HCT116 (cell line): Measurements from ENCODE around the gene CALN1. TPM values are rescaled to one million over a fixed set of nuclear protein-coding genes. Genes with fewer than 3 reads are reported as not detected.

Experiments
- ATAC-seq: fragments of 200-7000 bp; cut with Tn5 transposase; 2 replicates; pipeline ENCODE4 v1.9.1; 2020; ENCODE audit warnings: mild to moderate bottlenecking, moderate library complexity
- BruUV-seq: library from RNA; stranded (reverse); fragments of 400-500 nt; replicated peaks from 2 replicates; lab custom pipeline; 2021; lab: Mats Ljungman, UMichigan
- CTCF ChIA-PET: fragments of 300-600 bp; sonication (Branson Sonifier 250); formaldehyde crosslinking; loops from one replicate; lab custom pipeline; 2021; ENCODE audit warnings: antibody characterized with exemption; lab: Charles Lee
- POLR2A ChIA-PET: fragments of 300-600, 350-600 bp; sonication (Branson Sonifier 250); formaldehyde crosslinking; loops from one replicate; lab custom pipeline; 2021; ENCODE audit warnings: antibody characterized with exemption; lab: Charles Lee
- RAD21 ChIA-PET, 2 experiments: fragments of 300-600 bp; sonication (Branson Sonifier 250); formaldehyde crosslinking; loops; one replicate each; lab custom pipeline; 2023; ENCODE audit warnings: low total read pairs in 2 of 2; ENCODE audit not compliant: uncharacterized antibody in 2 of 2, unreplicated experiment in 2 of 2, low non-redundant PET in 1 of 2; lab: Charles Lee
- DNase-seq: peaks from one replicate; pipeline ENCODE4 v3.0.0-alpha.2; 2010; ENCODE audit warnings: low read depth, low spot score
- H2AFZ ChIP-seq: fragments of 200-600 bp; shearing (Covaris generic), sonication (generic); 2 replicates; pipeline ENCODE4 v1.6.1; 2017; ENCODE audit warnings: low read depth, mixed run types, mixed read lengths, antibody characterized with exemption, low read length; ENCODE audit not compliant: poor library complexity, severe bottlenecking
- H3K27ac ChIP-seq: 2 replicates; pipeline ENCODE4 v1.5.1; 2012; ENCODE audit warnings: low read depth, low read length
- H3K27me3 ChIP-seq: fragments of 200-600 bp; sonication (generic); 2 replicates; pipeline ENCODE4 v1.6.1; 2016; ENCODE audit warnings: mixed run types, low read length, mixed read lengths; ENCODE audit not compliant: insufficient read depth
- H3K36me3 ChIP-seq, 2 experiments: fragments of 200-500 bp in 1 of 2; fragments of 200-600 bp in 1 of 2; sonication (Bioruptor generic) in 1 of 2; sonication (generic) in 1 of 2; 2 replicates each; pipeline versions ENCODE4 v1.5.1 to v1.6.1; 2014 to 2016; ENCODE audit warnings: low read length in 2 of 2, inconsistent platforms in 1 of 2, mixed read lengths in 1 of 2, mixed run types in 1 of 2; ENCODE audit not compliant: insufficient read depth in 2 of 2, control insufficient read depth in 1 of 2
- H3K4me1 ChIP-seq, 2 experiments: fragments of 200-600 bp in 1 of 2; sonication (generic) in 1 of 2; 2 replicates each; pipeline versions ENCODE4 v1.5.1 to v1.6.1; 2012 to 2017; ENCODE audit warnings: low read length in 2 of 2, inconsistent platforms in 1 of 2, mild to moderate bottlenecking in 1 of 2, mixed read lengths in 1 of 2, mixed run types in 1 of 2, moderate library complexity in 1 of 2; ENCODE audit not compliant: insufficient read depth in 2 of 2, control insufficient read depth in 1 of 2
- H3K4me2 ChIP-seq: fragments of 200-600 bp; sonication (generic); 2 replicates; pipeline ENCODE4 v1.6.1; 2017; ENCODE audit warnings: mixed run types, low read length, mixed read lengths
- H3K4me3 ChIP-seq, 2 experiments: fragments of 200-600 bp in 1 of 2; sonication (generic) in 1 of 2; replicated peaks in 1 of 2; 2 replicates each; pipeline ENCODE4 v1.5.1; 2011 to 2016; ENCODE audit warnings: low read length in 2 of 2, control low read depth in 1 of 2, low read depth in 1 of 2, mild to moderate bottlenecking in 1 of 2, mixed read lengths in 1 of 2, mixed run types in 1 of 2
- H3K79me2 ChIP-seq: fragments of 200-600 bp; sonication (generic); 2 replicates; pipeline ENCODE4 v1.6.1; 2017; ENCODE audit warnings: mild to moderate bottlenecking, mixed run types, low read length, moderate library complexity, mixed read lengths; ENCODE audit not compliant: insufficient read depth
- H3K9ac ChIP-seq: fragments of 200-600 bp; sonication (generic); 2 replicates; pipeline ENCODE4 v1.6.1; 2016; ENCODE audit warnings: low read length, mixed read lengths
- H3K9me2 ChIP-seq: fragments of 200-600 bp; sonication (generic), shearing (Covaris generic); 2 replicates; pipeline ENCODE4 v1.6.1; 2017; ENCODE audit warnings: mixed run types, mild to moderate bottlenecking, moderate library complexity; ENCODE audit not compliant: insufficient read depth
- H3K9me3 ChIP-seq, 2 experiments: fragments of 200-500 bp in 1 of 2; fragments of 200-600 bp in 1 of 2; sonication (Bioruptor generic) in 1 of 2; sonication (generic) in 1 of 2; 2 replicates each; pipeline ENCODE4 v1.6.1; 2014 to 2017; ENCODE audit warnings: low read length in 2 of 2, mixed read lengths in 2 of 2, inconsistent platforms in 1 of 2, low read depth in 1 of 2, mild to moderate bottlenecking in 1 of 2, mixed run types in 1 of 2, moderate library complexity in 1 of 2; ENCODE audit not compliant: control insufficient read depth in 1 of 2, insufficient read depth in 1 of 2
- H4K20me1 ChIP-seq: fragments of 200-600 bp; sonication (generic), shearing (Covaris generic); 2 replicates; pipeline ENCODE4 v1.6.1; 2017; ENCODE audit warnings: mixed run types, mild to moderate bottlenecking, moderate library complexity; ENCODE audit not compliant: insufficient read depth
- ATF3 ChIP-seq: IDR thresholded peaks from 2 replicates; pipeline ENCODE4 v1.6.1; 2012
- CTCF ChIP-seq, 3 experiments: fragments of 200-600 bp in 1 of 3; sonication (generic) in 1 of 3; IDR thresholded peaks in 2 of 3; conservative IDR thresholded peaks in 1 of 3; 2 replicates each; pipeline ENCODE4 v1.5.1; 2012 to 2017; ENCODE audit warnings: low read depth in 2 of 3, low read length in 2 of 3, antibody characterized with exemption in 1 of 3, borderline replicate concordance in 1 of 3, control low read depth in 1 of 3, mild to moderate bottlenecking in 1 of 3, mixed read lengths in 1 of 3, mixed run types in 1 of 3, moderate library complexity in 1 of 3; ENCODE audit not compliant: insufficient read depth in 1 of 3
- EGR1 ChIP-seq: IDR thresholded peaks from 2 replicates; pipeline ENCODE4 v1.6.1; 2012; ENCODE audit warnings: low read depth
- RAD21 ChIP-seq: IDR thresholded peaks from 2 replicates; pipeline ENCODE4 v1.6.1; 2012; ENCODE audit warnings: low read depth, mild to moderate bottlenecking
- TCF7L2 ChIP-seq: IDR thresholded peaks from 2 replicates; pipeline ENCODE4 v1.7.0; 2011; ENCODE audit warnings: borderline replicate concordance, inconsistent platforms; ENCODE audit not compliant: insufficient read depth, insufficient read length; ENCODE audit errors: extremely low read depth
- YY1 ChIP-seq: IDR thresholded peaks from 2 replicates; pipeline ENCODE4 v1.6.1; 2011; ENCODE audit warnings: low read length, low read depth, moderate library complexity, mild to moderate bottlenecking; ENCODE audit not compliant: insufficient replicate concordance; ENCODE audit errors: extremely low read depth
- ZFX ChIP-seq: fragments of 450-650 bp; IDR thresholded peaks from 2 replicates; pipeline ENCODE4 v1.6.1; 2017
- ZNF274 ChIP-seq: fragments of 200-500 bp; sonication (Bioruptor generic); IDR thresholded peaks from 2 replicates; pipeline ENCODE4 v1.6.1; 2014; ENCODE audit warnings: mild to moderate bottlenecking, low read depth, low read length, inconsistent platforms
- intact Hi-C: fragments of 100-400 bp; cut with micrococcal nuclease; formaldehyde crosslinking; loops from 2 replicates; pipeline ENCODE4 v1.10.0; 2022
- total RNA-seq: library from RNA; stranded (reverse); gene quantifications from one replicate; pipeline ENCODE4 v1.2.1, GENCODE V29; 2021; ENCODE audit not compliant: unreplicated experiment
- TF ChIP-seq, protein P1 (sequence below): IDR thresholded peaks from 2 replicates; pipeline ENCODE4 v1.6.1; 2011; ENCODE audit warnings: mild to moderate bottlenecking, low read length, moderate library complexity; ENCODE audit not compliant: insufficient replicate concordance; ENCODE audit errors: extremely low read depth

Gene CALN1
- total RNA-seq, 1 experiment from 2014 or later, result 0.17 TPM

DNA sequence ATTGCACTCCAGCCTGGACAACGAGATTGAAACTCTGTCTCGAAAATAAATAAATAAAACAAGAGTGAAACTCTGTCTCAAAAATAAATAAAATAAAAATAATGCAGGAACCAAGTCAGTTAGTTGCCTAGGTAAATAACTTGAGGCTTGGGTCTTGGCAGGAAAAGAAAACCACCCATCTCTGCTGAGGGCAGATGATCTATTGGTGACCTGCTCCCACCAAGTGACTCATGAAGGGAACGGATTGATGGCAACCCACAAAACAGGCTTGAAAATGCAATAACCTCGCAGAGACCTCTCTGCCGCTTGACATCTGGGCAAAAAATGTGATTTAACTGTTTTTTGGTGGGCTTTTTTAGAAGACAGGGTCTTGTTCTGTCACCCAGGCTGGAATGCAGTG, 86.6 kb downstream of the CALN1 start:
- Histone ChIP-seq H3K36me3 (no peaks in the 10 kb centered on the region), H3K9ac (no peak overlapping the region), H3K4me3 (no peak overlapping the region), H3K27ac (no peak overlapping the region), H3K27me3 (peaks cover 2% of the 10 kb centered on the region; the same call in 1 of the 2 replicates), H3K4me2 (no peak overlapping the region), H2AFZ (no peak overlapping the region), H3K79me2 (no peaks in the 10 kb centered on the region), H3K9me2 (no peaks in the 10 kb centered on the region), H3K9me3 (no peaks in the 10 kb centered on the region), H4K20me1 (no peaks in the 10 kb centered on the region), H3K4me1 (no peaks in the 10 kb centered on the region)
- RAD21 ChIA-PET, result no interaction called here
- ATAC-seq, result no peak
- POLR2A ChIA-PET, result no interaction called here
- DNase-seq, result no peak
- CTCF ChIA-PET, result no interaction called here
- TF ChIP-seq TCF7L2 (no peak), RAD21 (no peak), CTCF (IDR thresholded peaks at IDR 0.05 in 2 of 3, conservative IDR thresholded peaks at IDR 0.05 in 1 of 3; ENCODE audit: borderline replicate concordance in 1 of 3, insufficient read depth in 1 of 3, low read depth in 2 of 3, low read length in 2 of 3) (no peak), YY1 (no peak), ATF3 (no peak), EGR1 (no peak), ZNF274 (no peak), ZFX (no peak)
- TF ChIP-seq, protein P1, sequence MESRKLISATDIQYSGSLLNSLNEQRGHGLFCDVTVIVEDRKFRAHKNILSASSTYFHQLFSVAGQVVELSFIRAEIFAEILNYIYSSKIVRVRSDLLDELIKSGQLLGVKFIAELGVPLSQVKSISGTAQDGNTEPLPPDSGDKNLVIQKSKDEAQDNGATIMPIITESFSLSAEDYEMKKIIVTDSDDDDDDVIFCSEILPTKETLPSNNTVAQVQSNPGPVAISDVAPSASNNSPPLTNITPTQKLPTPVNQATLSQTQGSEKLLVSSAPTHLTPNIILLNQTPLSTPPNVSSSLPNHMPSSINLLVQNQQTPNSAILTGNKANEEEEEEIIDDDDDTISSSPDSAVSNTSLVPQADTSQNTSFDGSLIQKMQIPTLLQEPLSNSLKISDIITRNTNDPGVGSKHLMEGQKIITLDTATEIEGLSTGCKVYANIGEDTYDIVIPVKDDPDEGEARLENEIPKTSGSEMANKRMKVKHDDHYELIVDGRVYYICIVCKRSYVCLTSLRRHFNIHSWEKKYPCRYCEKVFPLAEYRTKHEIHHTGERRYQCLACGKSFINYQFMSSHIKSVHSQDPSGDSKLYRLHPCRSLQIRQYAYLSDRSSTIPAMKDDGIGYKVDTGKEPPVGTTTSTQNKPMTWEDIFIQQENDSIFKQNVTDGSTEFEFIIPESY, result no peak
- BruUV-seq, result no TSS peak
- intact Hi-C loops, result no loop called here
